Suppressor macrophage treated with lipopolysaccharide for 1 hour (primary cell): ENCODE data around the gene PIM3.

ENCODE experiments used
- DNase-seq, 3 donors: peaks; one replicate each; pipeline ENCODE4 v3.0.0-alpha.2; 2020 to 2022

The PIM3 gene

GRCh38 chr22:50008151-50009040 lies 47.8 kb downstream of the PIM3 start:
- DNase-seq = no peak

- DNase-seq = no peak
Observed at GRCh38 chr22:50009251-50009650, 48.7 kb downstream of the PIM3 start.

- DNase-seq = no peak
Observed at GRCh38 chr22:50009765-50010675, 49.4 kb downstream of the PIM3 start.

- DNase-seq = peak; percentile 60 to 90 (median 70)
Observed at GRCh38 chr22:50010676-50011446, 50.3 kb downstream of the PIM3 start.

- DNase-seq = no peak
Observed at GRCh38 chr22:50011447-50012210, 51.1 kb downstream of the PIM3 start.

- no peak for DNase-seq
Observed at GRCh38 chr22:50012211-50013181, 51.9 kb downstream of the PIM3 start, which contains the start of gene IL17REL. IL17REL (minus strand) TSS chr22:50012765; CDS start chr22:50012646, 119 bp downstream.
